HG03439 (cell line): ENCODE data around the gene OS9.

Experiments
- ATAC-seq: cut with Tn5 transposase; IDR thresholded peaks from one replicate; pipeline ENCODE4 v1.9.1; 2021; ENCODE audit warnings: mild to moderate bottlenecking, moderate library complexity; ENCODE audit not compliant: unreplicated experiment

OS9 gene

DNA sequence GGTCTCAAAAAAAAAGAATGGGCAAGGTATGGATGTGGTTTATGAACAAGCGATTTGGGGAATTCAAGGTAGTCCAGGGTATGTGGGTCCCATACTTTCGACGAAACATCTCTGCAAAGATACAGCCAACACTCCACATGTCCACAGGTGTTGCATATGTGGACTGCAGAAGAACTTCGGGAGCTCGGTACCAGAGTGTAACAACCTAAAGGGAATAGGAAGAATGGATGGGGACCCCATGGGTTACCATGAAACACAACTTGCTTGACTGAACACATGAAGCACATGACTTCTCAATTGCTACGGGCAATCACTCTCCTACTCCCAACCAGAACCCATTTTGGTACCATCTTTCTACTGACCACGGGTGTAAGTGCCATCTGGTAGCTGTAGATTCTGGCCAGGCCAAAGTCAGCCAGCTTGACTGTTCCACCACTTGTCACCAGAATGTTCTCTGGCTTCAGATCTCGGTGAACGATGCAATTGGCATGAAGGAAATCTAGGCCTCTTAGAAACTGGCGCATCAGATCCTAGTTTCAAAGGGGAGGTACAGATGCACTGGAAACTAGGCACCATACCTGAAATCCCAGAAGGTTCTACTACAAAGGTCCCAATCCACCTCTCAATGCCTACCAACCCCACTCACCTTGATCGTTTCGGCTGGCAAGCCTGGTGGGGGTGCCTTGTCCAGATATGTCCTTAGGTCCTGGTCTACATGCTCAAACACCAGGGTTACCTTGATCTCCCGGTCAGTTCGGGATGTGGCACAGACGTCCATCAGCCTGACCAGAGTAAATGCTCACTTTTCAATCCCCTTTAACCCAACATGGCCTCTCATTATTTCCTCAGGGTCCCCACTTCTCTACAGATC, 56.9 kb downstream of the OS9 start:
- ATAC-seq, result no peak

GRCh38 chr12:57751432-57751787, 57.5 kb downstream of the OS9 start:
- no peak for ATAC-seq

GRCh38 chr12:57751788-57752667, 58.1 kb downstream of the OS9 start, which contains the start of gene CDK4:
Gene CDK4 (minus strand): TSS chr12:57752310. CDS start chr12:57751717, 593 bp downstream.
- peak; percentile 78 for ATAC-seq

GRCh38 chr12:57752668-57753000, 58.7 kb downstream of the OS9 start:
- ATAC-seq, result no peak

GRCh38 chr12:57753756-57754337, 59.9 kb downstream of the OS9 start:
- ATAC-seq, result no peak

DNA sequence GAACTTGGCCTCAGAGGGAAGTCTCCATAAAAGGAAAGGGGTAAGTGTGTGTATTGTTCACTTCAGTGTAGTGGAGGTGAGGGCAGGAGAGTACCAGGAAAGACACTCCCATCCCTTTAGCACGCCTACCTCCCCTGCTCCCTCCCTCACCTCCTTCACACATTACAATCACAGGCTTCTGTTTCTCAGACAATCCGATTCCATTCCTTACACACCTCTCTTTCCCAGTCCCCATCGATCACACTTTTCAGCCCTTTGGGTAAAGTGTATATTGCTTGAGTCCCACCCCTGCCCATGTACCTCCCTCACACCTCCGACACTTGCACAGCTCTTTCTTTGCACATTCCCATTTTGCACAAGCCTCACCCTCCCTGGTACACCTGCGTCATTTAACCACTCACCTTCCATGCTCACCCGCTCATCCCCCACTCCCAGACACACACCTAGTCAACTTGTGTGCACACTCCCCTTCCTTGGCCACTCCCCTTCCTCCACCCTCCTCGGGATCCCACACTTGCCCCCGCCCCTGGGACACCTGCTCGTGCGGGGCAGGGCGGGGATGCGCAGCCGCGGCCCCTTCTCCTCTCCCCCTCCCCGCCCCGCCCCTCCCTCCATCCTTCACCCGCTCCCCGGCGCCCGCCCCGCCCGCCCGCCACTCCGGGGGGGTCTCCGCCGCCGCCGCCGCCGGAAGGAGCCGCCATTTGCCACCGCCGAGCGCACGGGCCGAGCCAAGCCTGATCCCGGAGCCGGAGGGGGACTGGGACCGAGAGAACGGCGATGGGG, 60.7 kb downstream of the OS9 start, which contains the start of gene MARCHF9:
Gene MARCHF9 (plus strand): TSS at position 693 of the 783 bp plus-strand sequence. CDS start 426 bp downstream, outside the sequence.
- peak; percentile 16 for ATAC-seq

DNA sequence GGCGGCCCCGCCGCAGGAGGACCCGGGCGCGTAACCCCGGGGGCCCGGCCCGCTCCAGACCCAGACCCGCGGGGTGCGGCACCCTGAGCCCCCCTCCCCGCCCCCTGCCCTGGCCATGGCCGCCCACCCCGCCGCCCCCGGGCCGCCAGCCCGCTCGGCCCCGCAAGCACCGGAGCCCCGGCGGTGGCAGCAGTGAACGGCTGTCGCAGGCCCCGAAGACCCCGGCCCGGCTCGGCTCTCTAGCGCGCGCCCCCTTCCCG, 61.2 kb downstream of the OS9 start:
- ATAC-seq, result no peak

- ATAC-seq, result no peak
These were observed 61.8 kb downstream of the OS9 start for GRCh38 chr12:57755454-57756372.

- no peak for ATAC-seq
These were observed 62.7 kb downstream of the OS9 start for GRCh38 chr12:57756406-57757341.

- ATAC-seq, result no peak
These were observed 63.8 kb downstream of the OS9 start for GRCh38 chr12:57757771-57758170.

DNA sequence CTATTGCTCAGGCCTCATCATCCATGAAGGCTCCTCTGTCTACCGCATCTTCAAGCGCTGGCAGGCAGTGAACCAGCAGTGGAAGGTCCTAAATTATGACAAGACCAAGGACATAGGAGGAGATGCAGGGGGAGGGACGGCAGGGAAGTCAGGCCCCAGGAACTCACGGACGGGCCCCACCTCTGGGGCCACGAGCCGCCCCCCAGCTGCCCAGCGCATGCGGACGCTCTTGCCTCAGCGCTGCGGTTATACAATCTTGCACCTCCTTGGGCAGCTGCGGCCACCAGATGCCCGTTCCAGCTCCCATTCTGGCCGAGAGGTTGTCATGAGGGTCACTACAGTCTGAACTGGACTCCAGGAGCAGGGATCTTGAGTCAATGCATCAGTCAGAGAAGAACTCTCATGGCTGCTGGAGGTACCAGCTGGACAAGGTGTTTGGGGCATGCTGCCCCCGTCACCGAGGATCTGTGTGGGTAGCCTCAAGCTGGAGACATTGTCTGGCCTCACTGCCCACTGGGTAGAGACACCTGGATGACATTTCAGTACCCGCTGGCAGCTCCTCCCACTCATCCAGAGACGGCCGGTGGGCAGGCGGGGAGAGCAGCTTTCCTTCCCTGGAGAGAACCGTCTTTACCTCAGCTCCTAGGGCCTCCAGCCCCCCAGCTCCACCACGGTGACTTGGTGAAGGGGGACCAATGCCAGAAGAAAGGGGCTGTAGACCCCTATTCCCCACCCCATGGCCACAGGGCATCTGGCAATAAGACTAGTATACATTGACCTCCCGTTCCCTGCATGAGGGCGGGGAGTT, 64.8 kb downstream of the OS9 start:
- no peak for ATAC-seq

- ATAC-seq, result no peak
These were observed 65.5 kb downstream of the OS9 start for GRCh38 chr12:57759360-57759980.

DNA sequence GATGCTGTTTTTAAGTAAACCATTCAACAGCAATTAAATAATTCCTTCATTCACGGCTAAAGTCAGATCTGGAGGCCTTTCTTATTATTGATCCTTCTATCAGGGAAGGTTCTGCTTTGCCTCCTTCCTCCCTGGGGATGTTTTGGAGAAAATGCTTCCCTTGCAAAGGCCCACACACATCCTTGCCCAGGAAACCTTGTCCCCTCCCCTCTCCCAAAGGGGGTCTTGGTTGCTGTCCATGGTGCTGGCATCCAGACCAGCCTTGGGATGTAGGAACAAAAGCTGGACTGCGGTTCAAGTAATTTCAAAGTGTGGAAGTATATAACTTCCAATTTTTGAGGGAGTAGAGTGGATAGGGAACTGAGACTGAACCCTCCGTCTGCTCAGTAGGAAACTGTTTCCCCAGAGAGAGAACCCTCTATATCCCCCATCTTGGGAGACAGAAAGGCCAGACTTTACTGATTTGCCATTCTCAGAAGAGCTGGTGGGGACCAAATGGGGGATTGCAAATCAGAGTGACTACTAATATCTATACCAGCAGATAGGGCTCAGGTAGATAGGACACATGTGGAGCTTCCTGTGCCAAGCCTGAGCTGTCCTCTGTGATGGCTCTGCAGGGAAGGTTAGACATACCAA, 66.5 kb downstream of the OS9 start:
- no peak for ATAC-seq

DNA sequence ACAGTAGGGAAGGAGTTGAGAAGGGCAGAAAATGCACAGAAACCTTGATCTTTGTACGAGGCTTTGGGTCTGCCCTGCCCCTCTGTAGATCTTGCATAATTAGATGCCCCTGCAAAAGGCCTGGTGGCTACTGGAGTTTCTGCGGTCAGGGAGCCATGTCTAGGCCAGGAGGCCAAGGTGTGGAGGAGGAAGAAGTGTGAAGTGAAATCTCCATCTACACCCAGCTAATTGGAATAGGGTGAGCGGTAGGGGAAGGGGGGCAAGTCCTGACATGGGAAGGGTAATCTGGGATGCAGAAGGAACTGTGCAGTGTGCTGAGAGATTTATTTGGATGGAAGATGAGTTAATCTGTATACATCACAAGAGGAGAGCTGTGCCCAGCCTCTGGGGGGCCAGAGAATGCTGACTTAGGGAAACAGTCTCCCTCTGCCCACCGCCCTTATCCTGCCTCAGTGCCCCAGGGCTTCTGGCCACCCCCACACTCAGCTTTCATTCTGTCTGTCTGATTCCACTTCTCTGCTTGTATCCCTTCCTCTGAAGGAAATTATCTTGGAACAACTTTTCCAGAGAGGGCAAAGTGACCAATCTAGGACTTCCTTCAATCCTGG, 67.6 kb downstream of the OS9 start:
- ATAC-seq, result no peak

GRCh38 chr12:57762463-57762862, 68.5 kb downstream of the OS9 start:
- no peak for ATAC-seq

- ATAC-seq, result no peak
These were observed 70.1 kb downstream of the OS9 start for GRCh38 chr12:57763881-57764661.
